Endothelial cell of umbilical vein (primary cell): ENCODE results near the gene NDUFS1. TPM values are rescaled to one million over a fixed set of nuclear protein-coding genes. Genes with fewer than 3 reads are reported as not detected.

Source experiments
- BruUV-seq: library from RNA; stranded (reverse); fragments of 400-500 nt; replicated peaks from 2 replicates; lab custom pipeline; 2021; lab: Mats Ljungman, UMichigan
- CTCF ChIA-PET: fragments of 300-600, 350-600 bp; sonication (Branson Sonifier 250); formaldehyde crosslinking; loops from one replicate; lab custom pipeline; 2021; ENCODE audit warnings: antibody characterized with exemption, inconsistent platforms; lab: Charles Lee
- POLR2A ChIA-PET: fragments of 300-600, 350-600 bp; sonication (Branson Sonifier 250); formaldehyde crosslinking; loops from one replicate; lab custom pipeline; 2021; ENCODE audit warnings: antibody characterized with exemption, inconsistent platforms; lab: Charles Lee
- DNase-seq: peaks from one replicate; pipeline ENCODE4 v3.0.0-alpha.2; 2011; ENCODE audit warnings: low read depth, low spot score
- FAIRE-seq: peaks from 2 replicates; lab custom pipeline; 2011; peaks lifted over from hg19 to GRCh38; lab: Jason Lieb, UNC
- H2AFZ ChIP-seq: 2 replicates; pipeline ENCODE4 v1.6.0; 2012; ENCODE audit warnings: low read depth, low read length, control low read depth, inconsistent platforms
- H3K27ac ChIP-seq: 2 replicates; pipeline ENCODE4 v1.5.1; 2011; ENCODE audit warnings: low read depth, mild to moderate bottlenecking, control low read depth, low read length, moderate library complexity; ENCODE audit not compliant: insufficient read depth
- H3K27me3 ChIP-seq, 2 experiments: 2 replicates each; pipeline versions ENCODE4 v1.6.0 to v1.6.1; 2011; ENCODE audit warnings: low read length in 2 of 2, mixed read lengths in 1 of 2; ENCODE audit not compliant: control insufficient read depth in 2 of 2, insufficient read depth in 2 of 2
- H3K36me3 ChIP-seq, 2 experiments: 2 replicates in 1 of 2; 3 replicates in 1 of 2; pipeline ENCODE4 v1.5.1; 2011; ENCODE audit warnings: low read length in 2 of 2, mild to moderate bottlenecking in 1 of 2, moderate library complexity in 1 of 2; ENCODE audit not compliant: control insufficient read depth in 2 of 2, insufficient read depth in 2 of 2; ENCODE audit errors: extremely low read depth in 1 of 2
- H3K4me1 ChIP-seq: 3 replicates; pipeline ENCODE4 v1.5.1; 2011; ENCODE audit warnings: mild to moderate bottlenecking, low read length; ENCODE audit not compliant: control insufficient read depth, insufficient read depth; ENCODE audit errors: extremely low read depth
- H3K4me2 ChIP-seq: 2 replicates; pipeline ENCODE4 v1.6.1; 2011; ENCODE audit warnings: low read length, control low read depth, mixed read lengths; ENCODE audit not compliant: insufficient read depth
- H3K4me3 ChIP-seq, 3 experiments: fragments of 200-600 bp in 1 of 3; sonication (generic), shearing (Covaris generic) in 1 of 3; replicated peaks in 1 of 3; 2 replicates each; pipeline ENCODE4 v1.5.1; 2011 to 2016; ENCODE audit warnings: control low read depth in 3 of 3, low read length in 3 of 3, mild to moderate bottlenecking in 2 of 3, inconsistent platforms in 1 of 3, low read depth in 1 of 3, moderate library complexity in 1 of 3; ENCODE audit not compliant: insufficient read depth in 1 of 3
- H3K79me2 ChIP-seq: 2 replicates; pipeline ENCODE4 v1.6.0; 2012; ENCODE audit warnings: low read length, inconsistent platforms; ENCODE audit not compliant: control insufficient read depth, insufficient read depth
- H3K9ac ChIP-seq: replicated peaks from 2 replicates; pipeline ENCODE3; 2011; ENCODE audit warnings: low read length, control low read depth; ENCODE audit not compliant: insufficient read depth; ENCODE audit errors: extremely low read depth
- H3K9me1 ChIP-seq: replicated peaks from 3 replicates; pipeline ENCODE4 v1.6.0; 2011; ENCODE audit warnings: mild to moderate bottlenecking, low read length; ENCODE audit not compliant: control insufficient read depth, insufficient read depth; ENCODE audit errors: extremely low read depth
- H3K9me3 ChIP-seq: replicated peaks from 2 replicates; pipeline ENCODE4 v1.5.1; 2012; ENCODE audit warnings: low read length, inconsistent platforms; ENCODE audit not compliant: control insufficient read depth, insufficient read depth
- H4K20me1 ChIP-seq: replicated peaks from 2 replicates; pipeline ENCODE3; 2011; ENCODE audit warnings: mild to moderate bottlenecking, low read length; ENCODE audit not compliant: control insufficient read depth, insufficient read depth; ENCODE audit errors: extremely low read depth
- CTCF ChIP-seq, 2 donors: IDR thresholded peaks; 1 replicate in 1 of 2; 2 replicates in 1 of 2; pipeline ENCODE4 v1.5.1; 2011; ENCODE audit warnings: low read length in 2 of 2, mild to moderate bottlenecking in 2 of 2, moderate library complexity in 2 of 2, control low read depth in 1 of 2, inconsistent platforms in 1 of 2, low read depth in 1 of 2; ENCODE audit not compliant: insufficient read depth in 1 of 2; ENCODE audit errors: extremely low read depth in 1 of 2
- EZH2 ChIP-seq: IDR thresholded peaks from 2 replicates; pipeline ENCODE4 v1.6.1; 2012; ENCODE audit warnings: borderline replicate concordance, low read depth, mild to moderate bottlenecking, moderate library complexity, low read length, inconsistent platforms; ENCODE audit not compliant: severe bottlenecking
- FOS ChIP-seq: IDR thresholded peaks from 2 replicates; pipeline ENCODE4 v1.6.1; 2011; ENCODE audit warnings: mild to moderate bottlenecking, low read length, moderate library complexity, borderline replicate concordance; ENCODE audit not compliant: insufficient read depth
- POLR2A ChIP-seq: IDR thresholded peaks from 2 replicates; pipeline ENCODE4 v1.6.1; 2012; ENCODE audit warnings: low read depth, mild to moderate bottlenecking, control low read depth, low read length
- dilution Hi-C: fragments of 300-500 bp; cut with MboI; formaldehyde crosslinking; loops from one replicate; pipeline ENCODE4 v1.15.0; 2019; ENCODE audit warnings: low sequenced_read_pairs; ENCODE audit not compliant: extremely low pct_ligation_motif_present
- intact Hi-C: fragments of 100-400 bp; cut with micrococcal nuclease; formaldehyde crosslinking; loops from one replicate; pipeline ENCODE4 v1.10.0; 2022
- polyA plus RNA-seq, 4 experiments: library from polyadenylated mRNA; depleted of rRNA in 3 of 4; stranded (reverse) in 3 of 4; unstranded in 1 of 4; fragments of >200 nt; gene quantifications; 2 replicates each; pipeline versions ENCODE4 v1.2.1 to v1.2.3, GENCODE V29; 2011 to 2012; ENCODE audit warnings: missing spikeins in 1 of 4
- total RNA-seq: library from RNA; stranded (reverse); gene quantifications from 2 replicates; pipeline ENCODE4 v1.2.3, GENCODE V29; 2021
- TF ChIP-seq, protein P1 (sequence below): IDR thresholded peaks from 2 replicates; pipeline ENCODE4 v1.6.1; 2011; ENCODE audit not compliant: insufficient read depth, insufficient read length

The NDUFS1 gene
- total and polyA plus RNA-seq, 2 donors (not counting 3 experiments of a cell fraction or from before 2014, with no cell fraction given): 49.8 to 93.2 TPM

DNA sequence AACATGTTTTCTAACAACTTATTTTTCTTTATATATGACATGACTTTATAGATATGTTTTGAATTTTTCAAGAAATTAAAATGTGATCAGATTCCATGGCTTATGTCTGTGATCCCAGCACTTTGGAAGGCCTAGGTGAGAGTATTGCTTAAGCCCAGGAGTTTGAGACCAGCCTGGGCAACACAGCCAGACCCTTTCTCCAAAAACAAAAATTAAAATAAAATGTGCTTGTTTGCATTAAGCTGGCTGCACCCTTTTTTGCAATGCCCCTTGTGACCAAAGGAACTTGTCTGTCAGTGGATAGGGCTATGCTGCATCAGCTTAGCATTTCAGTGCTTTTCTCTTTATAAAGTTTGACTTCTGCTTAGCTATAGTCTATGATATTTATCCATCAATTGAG is 71.0 kb downstream of the NDUFS1 start:
- Histone ChIP-seq H3K27ac (no peak overlapping the region), H3K4me1 (peaks cover 15% of the 10 kb centered on the region), H3K4me2 (no peak overlapping the region), H3K27me3 (no peaks in the 10 kb centered on the region), H3K9me1 (no peaks in the 10 kb centered on the region), H3K36me3 (no peaks in the 10 kb centered on the region), H3K9me3 (no peaks in the 10 kb centered on the region), H4K20me1 (no peaks in the 10 kb centered on the region), H2AFZ (no peak overlapping the region), H3K9ac (no peak overlapping the region), H3K79me2 (peaks cover 26% of the 10 kb centered on the region), H3K4me3 (no peak overlapping the region)
- intact Hi-C loops (no loop called here), dilution Hi-C loops (no loop called here)
- FAIRE-seq (no peak), DNase-seq (no peak)
- CTCF ChIA-PET: interaction anchor here (1.0 kb wide), 1 partner anchor 10 kb away, joined by 3 read pairs; no protein-coding TSS in a partner anchor
- no TSS peak for BruUV-seq
- TF ChIP-seq POLR2A (no peak), CTCF (IDR thresholded peaks at IDR 0.05; ENCODE audit: extremely low read depth in 1 of 2, insufficient read depth in 1 of 2, low read depth in 1 of 2, low read length in 2 of 2) (no peak), EZH2 (no peak), FOS (no peak)
- TF ChIP-seq, protein P1, sequence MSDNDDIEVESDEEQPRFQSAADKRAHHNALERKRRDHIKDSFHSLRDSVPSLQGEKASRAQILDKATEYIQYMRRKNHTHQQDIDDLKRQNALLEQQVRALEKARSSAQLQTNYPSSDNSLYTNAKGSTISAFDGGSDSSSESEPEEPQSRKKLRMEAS: no peak
- POLR2A ChIA-PET: interaction anchor here (0.6 kb wide), 1 partner anchor 124 kb away, joined by 5 read pairs; no protein-coding TSS in a partner anchor
